Measurements from ENCODE around the gene C19orf47. TPM values are rescaled to one million over a fixed set of nuclear protein-coding genes. Genes with fewer than 3 reads are reported as not detected.
"Not testable (repeated sequence)": the region's sequence is repeated elsewhere in the genome, so short reads cannot be mapped to it uniquely, and the experiment has no call there.

The C19orf47 gene
- total RNA-seq, 1 donor from 2014 or later = 18.6 TPM

DNA sequence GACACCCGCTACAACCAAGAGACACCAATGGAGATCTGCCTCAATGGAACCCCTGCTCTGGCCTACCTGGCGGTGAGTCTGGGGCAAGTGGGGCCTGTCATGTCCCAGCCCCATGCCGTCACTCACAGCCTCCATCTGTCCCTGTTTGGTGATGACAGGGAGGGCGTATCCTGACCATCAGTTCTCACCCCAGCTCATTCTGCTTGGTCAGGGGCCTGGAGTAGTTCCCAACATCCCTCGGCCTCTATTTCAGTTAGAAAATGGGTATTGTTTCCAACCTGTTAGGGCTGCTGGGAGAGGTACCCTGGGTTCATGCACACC is 23.6 kb upstream of the C19orf47 start:
- Mint-ChIP-seq H3K27ac (no peak overlapping the region), H3K4me3 (no peak overlapping the region), H3K4me1 (ENCODE audit: unreplicated experiment) (peaks cover 5% of the 10 kb centered on the region), H3K9me3 (no peaks in the 10 kb centered on the region), H3K36me3 (peaks cover 12% of the 10 kb centered on the region), H3K27me3 (no peaks in the 10 kb centered on the region)
- DNase-seq (ENCODE audit: extremely low spot score, unreplicated experiment) = no peak
- no peak for TF ChIP-seq CTCF (conservative IDR thresholded peaks at IDR 0.05)

DNA sequence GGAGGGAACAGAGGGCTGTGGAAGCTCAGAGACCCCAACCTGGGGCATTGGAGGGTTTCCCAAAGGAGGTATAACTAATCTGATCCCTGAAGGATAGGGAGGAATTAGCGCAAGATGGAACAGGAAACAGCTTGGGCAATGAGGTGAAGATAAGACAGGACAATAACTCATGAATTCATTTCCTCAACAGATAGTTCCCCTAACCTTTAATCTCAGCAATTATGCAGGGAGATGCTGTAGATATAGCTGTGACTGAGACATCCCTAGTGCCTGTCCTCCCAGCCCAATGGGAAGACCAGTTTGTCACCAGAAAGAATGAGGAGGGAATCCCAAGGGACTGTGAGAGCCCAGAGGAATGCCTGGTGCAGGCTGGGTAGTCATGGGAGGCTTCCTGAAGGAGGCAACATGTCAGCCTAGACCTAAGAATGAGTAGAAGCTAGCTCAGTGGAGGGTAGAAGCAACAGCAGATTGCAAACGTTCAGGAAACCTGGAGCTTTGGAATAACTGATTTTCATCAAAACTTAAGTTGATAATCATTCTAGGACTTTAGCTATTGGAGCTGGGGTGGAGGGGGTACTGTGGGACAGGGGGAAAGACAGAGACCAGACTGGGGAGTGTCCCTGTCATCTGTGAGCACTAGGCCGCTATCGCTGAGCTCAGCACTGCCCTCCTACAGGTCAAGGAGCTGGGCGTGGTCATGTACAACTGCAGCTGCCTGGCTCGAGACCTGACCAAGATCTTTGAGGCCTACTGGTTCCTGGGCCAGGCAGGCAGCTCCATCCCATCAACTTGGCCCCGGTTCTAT is 23.0 kb upstream of the C19orf47 start:
- Mint-ChIP-seq H3K4me1 (ENCODE audit: unreplicated experiment) (peaks cover 7% of the 10 kb centered on the region), H3K36me3 (peaks cover 13% of the 10 kb centered on the region), H3K27me3 (no peaks in the 10 kb centered on the region), H3K27ac (no peak overlapping the region), H3K4me3 (no peak overlapping the region), H3K9me3 (no peaks in the 10 kb centered on the region)
- TF ChIP-seq CTCF (conservative IDR thresholded peaks at IDR 0.05) = no peak
- no peak for DNase-seq (ENCODE audit: extremely low spot score, unreplicated experiment)

- peaks cover 13% of the 10 kb centered on the region for H3K36me3 Mint-ChIP-seq
- not testable (repeated sequence) for H3K27ac Mint-ChIP-seq; H3K4me1 Mint-ChIP-seq (ENCODE audit: unreplicated experiment)
Observed at GRCh38 chr19:40370253-40370652, 22.1 kb upstream of the C19orf47 start.

GRCh38 chr19:40369797-40370196 is 21.6 kb upstream of the C19orf47 start:
- H3K4me1 Mint-ChIP-seq (ENCODE audit: unreplicated experiment) = peaks cover 14% of the 10 kb centered on the region
- peaks cover 13% of the 10 kb centered on the region for H3K36me3 Mint-ChIP-seq
- no peaks in the 10 kb centered on the region for H3K27me3 Mint-ChIP-seq
- no peak overlapping the region for H3K4me3 Mint-ChIP-seq
- H3K27ac Mint-ChIP-seq = no peak overlapping the region
- no peak for DNase-seq (ENCODE audit: extremely low spot score, unreplicated experiment)
- H3K9me3 Mint-ChIP-seq = no peaks in the 10 kb centered on the region
- TF ChIP-seq CTCF (conservative IDR thresholded peaks at IDR 0.05) = no peak

More at GRCh38 chr19:40370253-40370652, 22.1 kb upstream of the C19orf47 start:
- not testable (repeated sequence) for DNase-seq (ENCODE audit: extremely low spot score, unreplicated experiment); H3K4me3 Mint-ChIP-seq; H3K9me3 Mint-ChIP-seq; H3K27me3 Mint-ChIP-seq

DNA sequence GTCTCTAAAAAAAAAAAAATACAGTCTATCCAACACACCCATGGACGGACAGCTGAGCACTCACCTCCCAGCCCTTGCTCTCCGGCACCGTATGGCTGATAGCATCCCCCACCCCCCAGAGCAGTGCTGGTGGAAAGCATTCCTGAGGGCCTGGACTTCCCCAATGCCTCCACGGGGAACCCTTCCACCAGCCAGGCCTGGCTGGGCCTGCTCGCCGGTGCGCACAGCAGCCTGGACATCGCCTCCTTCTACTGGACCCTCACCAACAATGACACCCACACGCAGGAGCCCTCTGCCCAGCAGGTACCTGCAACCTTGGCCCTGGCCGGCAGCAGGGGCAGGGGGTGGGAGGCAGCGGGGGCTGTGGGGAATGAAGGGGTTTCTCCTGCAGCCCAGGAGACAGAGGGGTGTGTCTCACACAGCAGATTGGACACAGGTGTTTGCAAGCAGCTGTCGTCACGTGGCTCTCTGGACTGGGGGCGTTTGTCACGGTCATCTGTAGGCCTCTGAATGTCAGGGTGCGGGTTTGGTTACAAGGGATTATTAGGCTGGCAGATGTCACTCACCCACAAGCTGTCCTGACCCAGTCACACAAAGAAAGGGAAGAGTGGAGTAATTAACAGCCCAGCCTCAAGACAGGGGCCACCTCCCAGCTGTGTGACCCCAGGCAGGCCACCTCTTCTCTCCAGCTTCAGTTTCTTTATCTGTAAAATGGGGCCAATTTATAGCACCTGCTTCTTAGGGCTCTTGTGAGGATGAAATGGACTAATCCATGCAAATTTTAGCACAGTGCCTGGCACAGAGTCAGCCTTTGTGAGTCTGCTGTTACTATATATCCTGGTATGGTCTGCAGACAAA is 19.6 kb upstream of the C19orf47 start:
- H3K27ac Mint-ChIP-seq = no peak overlapping the region

More for the DNA sequence above, 19.6 kb upstream of the C19orf47 start:
- H3K4me3 Mint-ChIP-seq = no peak overlapping the region
- H3K36me3 Mint-ChIP-seq = peaks cover 8% of the 10 kb centered on the region
- H3K27me3 Mint-ChIP-seq = no peaks in the 10 kb centered on the region
- TF ChIP-seq CTCF (conservative IDR thresholded peaks at IDR 0.05) = no peak
- H3K4me1 Mint-ChIP-seq (ENCODE audit: unreplicated experiment) = peaks cover 18% of the 10 kb centered on the region
- DNase-seq (ENCODE audit: extremely low spot score, unreplicated experiment) = no peak
- no peaks in the 10 kb centered on the region for H3K9me3 Mint-ChIP-seq
